Measurements from ENCODE around the gene MRPS23. TPM values are rescaled to one million over a fixed set of nuclear protein-coding genes. Genes with fewer than 3 reads are reported as not detected.

The MRPS23 gene
- 10 to 100 TPM; 13.3 to 32.3 (median 25.2) TPM for total RNA-seq
- total RNA-seq (2013) = 31.5 TPM
- 11.5 to 131 (median 30.7) reads per million in 29 experiments for total RNA-seq

GRCh38 chr17:57849874-57850754 lies at the start of gene MRPS23:
Gene MRPS23, minus strand, starts transcription at chr17:57850044. Its CDS starts 34 bp downstream, at chr17:57850010.
- Mint-ChIP-seq H3K4me3 (peak within 1 kb of the TSS; percentile 95 to 99 (median 99)), H3K4me1 (peaks cover 37 to 49% (median 47%) of the 10 kb centered on the region in 3 donors), H3K9me3 (no peaks in the 10 kb centered on the region), H3K27ac (peak within 1 kb of the TSS; percentile 99 to 100), H3K27me3 (no peaks in the 10 kb centered on the region), H3K36me3 (peaks cover 5% of the 10 kb centered on the region)
- ChIA-PET CTCF (interaction anchor here (0.5 to 2.2 kb wide), 7 partner anchors 10 to 1936 kb away, joined by 3 to 16 read pairs (median 4); no protein-coding TSS in a partner anchor), POLR2A (interaction anchor here (0.5 to 1.2 kb wide), 4 partner anchors 136 to 556 kb away, joined by 3 to 6 read pairs (median 4); partner anchors contain the start of gene SRSF1 (in 1 of the 2))
- DNase-seq (peak; percentile 85 to 99 (median 97)), ATAC-seq (replicated peaks in 1 of 4) (peak; percentile 91 to 97 (median 94))
- peaks cover 15 to 43% of the 10 kb centered on the region in 2 experiments for H3K4me1 ChIP-seq (ENCODE audit: control insufficient read depth in 1 of 2, extremely low read depth in 1 of 2, insufficient read depth in 2 of 2, low read length in 2 of 2)
- peak within 1 kb of the TSS; percentile 92 for H3K27ac ChIP-seq (ENCODE audit: low read length)
- H3K36me3 ChIP-seq (ENCODE audit: control insufficient read depth in 2 of 2, extremely low read depth in 1 of 2, insufficient read depth in 1 of 2, low read length in 1 of 2) = peaks cover 0 to 7% of the 10 kb centered on the region in 2 donors
- H3K27me3 ChIP-seq (replicated peaks in 1 of 2; ENCODE audit: control insufficient read depth in 2 of 2, extremely low read depth in 1 of 2, insufficient read depth in 2 of 2, low read length in 1 of 2) = no peaks in the 10 kb centered on the region
- H3K4me3 ChIP-seq (ENCODE audit: control insufficient read depth in 1 of 2, extremely low read depth in 1 of 2, low read length in 1 of 2) = peak within 1 kb of the TSS; percentile 66 to 85
- H3K9me3 ChIP-seq = no peaks in the 10 kb centered on the region
- WGBS (ENCODE audit: insufficient coverage) = 1% methylated on average over 49 of the region's 57 CpGs

GRCh38 chr17:57899391-57899790 lies 49.5 kb upstream of the MRPS23 start:
- ATAC-seq (replicated peaks in 1 of 4) = no peak
- Mint-ChIP-seq H3K4me3 (no peak overlapping the region), H3K27ac (no peak overlapping the region), H3K27me3 (no peaks in the 10 kb centered on the region), H3K4me1 (peaks cover 13 to 24% (median 21%) of the 10 kb centered on the region in 3 donors), H3K36me3 (no peaks in the 10 kb centered on the region), H3K9me3 (no peaks in the 10 kb centered on the region)
- Histone ChIP-seq H3K4me1 (ENCODE audit: control insufficient read depth in 1 of 2, extremely low read depth in 1 of 2, insufficient read depth in 2 of 2, low read length in 2 of 2) (peaks cover 2 to 19% of the 10 kb centered on the region in 2 experiments), H3K36me3 (ENCODE audit: control insufficient read depth in 2 of 2, extremely low read depth in 1 of 2, insufficient read depth in 1 of 2, low read length in 1 of 2) (no peaks in the 10 kb centered on the region), H3K27me3 (replicated peaks in 1 of 2; ENCODE audit: control insufficient read depth in 2 of 2, extremely low read depth in 1 of 2, insufficient read depth in 2 of 2, low read length in 1 of 2) (peaks cover 0 to 10% of the 10 kb centered on the region in 2 experiments), H3K27ac (ENCODE audit: low read length) (no peak overlapping the region), H3K4me3 (ENCODE audit: control insufficient read depth in 1 of 2, extremely low read depth in 1 of 2, low read length in 1 of 2) (no peak overlapping the region), H3K9me3 (no peaks in the 10 kb centered on the region)
- ChIA-PET POLR2A (no interaction called here), CTCF (interaction anchor here (0.7 to 0.8 kb wide), 2 partner anchors 9 to 64 kb away, joined by 3 to 6 read pairs; no protein-coding TSS in a partner anchor)
- WGBS (ENCODE audit: insufficient coverage) = 92% methylated on average over 7 of the region's 8 CpGs
- no peak for DNase-seq

- H3K27ac ChIP-seq (ENCODE audit: low read length) = no peak overlapping the region
- no peak for ATAC-seq (replicated peaks in 1 of 4)
- 90% methylated on average over 4 of the region's 9 CpGs for WGBS (ENCODE audit: insufficient coverage)
- no peak overlapping the region for H3K4me3 ChIP-seq (ENCODE audit: control insufficient read depth in 1 of 2, extremely low read depth in 1 of 2, low read length in 1 of 2)
- ChIA-PET POLR2A (no interaction called here), CTCF (no interaction called here)
- H3K27me3 ChIP-seq (replicated peaks in 1 of 2; ENCODE audit: control insufficient read depth in 2 of 2, extremely low read depth in 1 of 2, insufficient read depth in 2 of 2, low read length in 1 of 2) = peaks cover 0 to 12% of the 10 kb centered on the region in 2 experiments
- H3K4me1 ChIP-seq (ENCODE audit: control insufficient read depth in 1 of 2, extremely low read depth in 1 of 2, insufficient read depth in 2 of 2, low read length in 2 of 2) = peaks cover 2 to 17% of the 10 kb centered on the region in 2 experiments
- no peak overlapping the region for H3K4me3 Mint-ChIP-seq
- no peak overlapping the region for H3K27ac Mint-ChIP-seq
- H3K9me3 Mint-ChIP-seq = no peaks in the 10 kb centered on the region
- no peaks in the 10 kb centered on the region for H3K9me3 ChIP-seq
- no peaks in the 10 kb centered on the region for H3K27me3 Mint-ChIP-seq
- H3K4me1 Mint-ChIP-seq = peaks cover 12 to 23% (median 17%) of the 10 kb centered on the region in 3 donors
- DNase-seq = no peak
- H3K36me3 ChIP-seq (ENCODE audit: control insufficient read depth in 2 of 2, extremely low read depth in 1 of 2, insufficient read depth in 1 of 2, low read length in 1 of 2) = no peaks in the 10 kb centered on the region
- H3K36me3 Mint-ChIP-seq = no peaks in the 10 kb centered on the region
Observed at GRCh38 chr17:57898487-57899311, 48.9 kb upstream of the MRPS23 start.

DNA sequence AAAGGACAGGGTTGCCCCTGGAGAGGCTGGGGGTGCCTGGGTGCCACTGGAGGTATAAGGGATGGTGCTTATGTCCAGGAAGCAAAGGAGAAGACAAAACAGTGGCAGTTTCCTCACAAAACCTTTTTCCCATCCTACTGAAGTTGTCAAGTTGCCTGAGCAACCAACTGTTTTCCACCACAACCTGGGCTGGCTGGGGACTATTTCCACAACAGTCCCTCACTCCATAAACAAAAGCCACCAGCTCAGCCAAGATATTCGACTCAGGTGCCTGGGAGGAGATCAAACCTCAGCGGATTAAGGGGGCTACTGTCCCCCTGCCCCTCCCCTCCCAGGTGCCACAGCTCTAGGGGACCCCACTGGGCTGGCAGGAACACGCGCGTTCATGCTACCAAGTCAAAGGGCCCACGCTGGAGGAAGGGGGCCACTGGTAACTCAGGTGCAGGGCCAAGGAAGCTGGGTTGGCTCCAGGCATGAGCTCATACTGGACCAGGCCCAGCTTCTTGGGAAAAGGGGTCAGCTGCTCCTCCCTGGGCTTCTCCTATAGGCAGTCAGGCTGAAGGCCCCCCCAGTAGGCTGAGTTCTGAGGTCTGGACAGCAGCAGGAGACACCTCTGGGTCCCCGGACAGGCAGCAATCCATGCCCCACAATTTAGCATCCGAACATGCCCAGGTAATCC lies 45.7 kb upstream of the MRPS23 start:
- Histone ChIP-seq H3K9me3 (no peaks in the 10 kb centered on the region), H3K36me3 (ENCODE audit: control insufficient read depth in 2 of 2, extremely low read depth in 1 of 2, insufficient read depth in 1 of 2, low read length in 1 of 2) (no peaks in the 10 kb centered on the region), H3K4me3 (ENCODE audit: control insufficient read depth in 1 of 2, extremely low read depth in 1 of 2, low read length in 1 of 2) (no peak overlapping the region), H3K4me1 (ENCODE audit: control insufficient read depth in 1 of 2, extremely low read depth in 1 of 2, insufficient read depth in 2 of 2, low read length in 2 of 2) (peaks cover 0 to 15% of the 10 kb centered on the region in 2 experiments), H3K27me3 (replicated peaks in 1 of 2; ENCODE audit: control insufficient read depth in 2 of 2, extremely low read depth in 1 of 2, insufficient read depth in 2 of 2, low read length in 1 of 2) (peaks cover 0 to 29% of the 10 kb centered on the region in 2 experiments), H3K27ac (ENCODE audit: low read length) (no peak overlapping the region)
- no peak overlapping the region for H3K27ac Mint-ChIP-seq
- DNase-seq (no peak), ATAC-seq (replicated peaks in 1 of 4) (no peak)
- peaks cover 0 to 6% of the 10 kb centered on the region in 2 donors for H3K27me3 Mint-ChIP-seq
- no peaks in the 10 kb centered on the region for H3K36me3 Mint-ChIP-seq
- H3K9me3 Mint-ChIP-seq = no peaks in the 10 kb centered on the region
- H3K4me1 Mint-ChIP-seq = peaks cover 3 to 17% (median 15%) of the 10 kb centered on the region in 3 donors
- ChIA-PET CTCF (no interaction called here), POLR2A (no interaction called here)
- H3K4me3 Mint-ChIP-seq = no peak overlapping the region
- WGBS (ENCODE audit: insufficient coverage) = 79% methylated on average over 6 of the region's 8 CpGs

- ChIA-PET CTCF (interaction anchor here in 1 of 2 donors (1.2 kb wide), 1 partner anchor 92 kb away, joined by 3 read pairs; no protein-coding TSS in a partner anchor), POLR2A (no interaction called here)
- Mint-ChIP-seq H3K27ac (no peak overlapping the region), H3K4me1 (peaks cover 3 to 15% (median 10%) of the 10 kb centered on the region in 3 donors), H3K9me3 (no peaks in the 10 kb centered on the region), H3K36me3 (no peaks in the 10 kb centered on the region), H3K4me3 (no peak overlapping the region), H3K27me3 (peaks cover 0 to 6% of the 10 kb centered on the region in 2 donors)
- no CpG with 5 or more reads among the region's 1 CpG for WGBS (ENCODE audit: insufficient coverage)
- Histone ChIP-seq H3K9me3 (no peaks in the 10 kb centered on the region), H3K4me1 (ENCODE audit: control insufficient read depth in 1 of 2, extremely low read depth in 1 of 2, insufficient read depth in 2 of 2, low read length in 2 of 2) (peaks cover 0 to 14% of the 10 kb centered on the region in 2 experiments), H3K4me3 (ENCODE audit: control insufficient read depth in 1 of 2, extremely low read depth in 1 of 2, low read length in 1 of 2) (no peak overlapping the region), H3K27me3 (replicated peaks in 1 of 2; ENCODE audit: control insufficient read depth in 2 of 2, extremely low read depth in 1 of 2, insufficient read depth in 2 of 2, low read length in 1 of 2) (peaks cover 0 to 29% of the 10 kb centered on the region in 2 experiments), H3K27ac (ENCODE audit: low read length) (no peak overlapping the region), H3K36me3 (ENCODE audit: control insufficient read depth in 2 of 2, extremely low read depth in 1 of 2, insufficient read depth in 1 of 2, low read length in 1 of 2) (no peaks in the 10 kb centered on the region)
- no peak for ATAC-seq (replicated peaks in 1 of 4)
- DNase-seq = no peak
Observed at GRCh38 chr17:57894848-57895247, 45.0 kb upstream of the MRPS23 start.

All from T-cell (primary cell).